Neuronal stem cell (in vitro differentiated cells): ENCODE data around the gene SSR1.

Experiments used
- DNase-seq: peaks from one replicate; pipeline ENCODE4 v3.0.0-alpha.2; 2013; ENCODE audit warnings: low spot score
- H2AFZ ChIP-seq: one replicate; pipeline ENCODE4 v1.6.1; 2013; ENCODE audit warnings: mild to moderate bottlenecking, low read length, inconsistent platforms
- H2AK5ac ChIP-seq: 2 replicates; pipeline ENCODE4 v1.6.1; 2013; ENCODE audit warnings: low read depth, mild to moderate bottlenecking, inconsistent platforms, low read length, moderate library complexity, mixed read lengths
- H2BK120ac ChIP-seq: 2 replicates; pipeline ENCODE4 v1.6.1; 2013; ENCODE audit warnings: low read depth, mild to moderate bottlenecking, inconsistent platforms, low read length, moderate library complexity, mixed read lengths
- H2BK12ac ChIP-seq: one replicate; pipeline ENCODE4 v1.6.1; 2013; ENCODE audit warnings: low read length, inconsistent platforms
- H2BK15ac ChIP-seq: 2 replicates; pipeline ENCODE4 v1.6.1; 2013; ENCODE audit warnings: mild to moderate bottlenecking, low read length, inconsistent platforms, mixed read lengths
- H2BK5ac ChIP-seq: one replicate; pipeline ENCODE4 v1.6.1; 2013; ENCODE audit warnings: inconsistent platforms, mild to moderate bottlenecking, low read length, moderate library complexity
- H3K14ac ChIP-seq: one replicate; pipeline ENCODE4 v1.6.1; 2013; ENCODE audit warnings: low read length, inconsistent platforms
- H3K18ac ChIP-seq: 2 replicates; pipeline ENCODE4 v1.6.1; 2013; ENCODE audit warnings: low read length, inconsistent platforms
- H3K23ac ChIP-seq: 2 replicates; pipeline ENCODE4 v1.6.1; 2013; ENCODE audit warnings: low read depth, mild to moderate bottlenecking, mixed read lengths, low read length, inconsistent platforms; ENCODE audit not compliant: poor library complexity
- H3K27ac ChIP-seq: replicated peaks from 3 replicates; pipeline ENCODE4 v1.5.1; 2013; ENCODE audit warnings: low read length, inconsistent platforms
- H3K27me3 ChIP-seq, 3 experiments: 2 replicates each; pipeline ENCODE4 v1.6.1; 2013; ENCODE audit warnings: low read length in 3 of 3, mild to moderate bottlenecking in 2 of 3, inconsistent platforms in 1 of 3, low read depth in 1 of 3, mixed read lengths in 1 of 3, moderate library complexity in 1 of 3; ENCODE audit not compliant: control insufficient read depth in 3 of 3, insufficient read depth in 3 of 3
- H3K36me3 ChIP-seq, 2 donors: replicated peaks in 1 of 2; 2 replicates each; pipeline ENCODE4 v1.6.1; 2013; ENCODE audit warnings: low read length in 2 of 2; ENCODE audit not compliant: control insufficient read depth in 2 of 2, insufficient read depth in 2 of 2
- H3K4ac ChIP-seq: 2 replicates; pipeline ENCODE4 v1.6.1; 2013; ENCODE audit warnings: inconsistent platforms, mild to moderate bottlenecking, low read length, moderate library complexity
- H3K4me1 ChIP-seq, 2 donors: 1 replicate in 1 of 2; 2 replicates in 1 of 2; pipeline ENCODE4 v1.6.1; 2013; ENCODE audit warnings: low read length in 2 of 2, low read depth in 1 of 2; ENCODE audit not compliant: control insufficient read depth in 2 of 2, insufficient read depth in 1 of 2
- H3K4me2 ChIP-seq: one replicate; pipeline ENCODE4 v1.6.1; 2013; ENCODE audit warnings: mild to moderate bottlenecking, low read length, inconsistent platforms; ENCODE audit not compliant: insufficient read depth, poor library complexity, severe bottlenecking
- H3K4me3 ChIP-seq, 2 donors: 2 replicates each; pipeline ENCODE4 v1.5.1; 2013; ENCODE audit warnings: low read length in 2 of 2, mild to moderate bottlenecking in 2 of 2, inconsistent platforms in 1 of 2, moderate library complexity in 1 of 2
- H3K79me1 ChIP-seq: one replicate; pipeline ENCODE4 v1.6.1; 2013; ENCODE audit warnings: low read depth, mild to moderate bottlenecking, inconsistent platforms, low read length, moderate library complexity
- H3K9ac ChIP-seq: one replicate; pipeline ENCODE4 v1.6.1; 2013; ENCODE audit warnings: mild to moderate bottlenecking, low read depth, low read length, inconsistent platforms; ENCODE audit not compliant: poor library complexity
- H3K9me3 ChIP-seq, 2 donors: replicated peaks in 1 of 2; 2 replicates each; pipeline versions ENCODE3 to v1.6.1; 2013; ENCODE audit warnings: low read length in 2 of 2, mild to moderate bottlenecking in 2 of 2, inconsistent platforms in 1 of 2, low read depth in 1 of 2, mixed read lengths in 1 of 2, moderate library complexity in 1 of 2; ENCODE audit not compliant: control insufficient read depth in 2 of 2, insufficient read depth in 1 of 2
- H4K8ac ChIP-seq: one replicate; pipeline ENCODE4 v1.6.1; 2013; ENCODE audit warnings: low read depth, mild to moderate bottlenecking, inconsistent platforms, low read length, moderate library complexity
- H4K91ac ChIP-seq: one replicate; pipeline ENCODE4 v1.6.1; 2013; ENCODE audit warnings: low read length, low read depth, mild to moderate bottlenecking, inconsistent platforms; ENCODE audit not compliant: poor library complexity
- WGBS, 2 donors: extraction: QIAGEN DNeasy Blood & Tissue Kit; methylation state at CpG; one replicate each; pipeline ENCODE4 v1.1.7; 2013; ENCODE audit warnings: missing lambda C conversion rate in 2 of 2, mixed read lengths in 1 of 2; ENCODE audit not compliant: insufficient read length in 2 of 2, insufficient replicate concordance in 1 of 2; ENCODE audit errors: extremely low coverage in 2 of 2; 5-methylcytosine and 5-hydroxymethylcytosine counted together

SSR1 gene

GRCh38 chr6:7269816-7270215, 43.2 kb downstream of the SSR1 start:
- Histone ChIP-seq H3K23ac (no peak overlapping the region), H2AK5ac (no peak overlapping the region), H2BK15ac (no peak overlapping the region), H3K79me1 (no peaks in the 10 kb centered on the region), H3K27ac (no peak overlapping the region), H2AFZ (no peak overlapping the region), H2BK5ac (no peak overlapping the region), H4K8ac (no peak overlapping the region), H3K9ac (no peak overlapping the region), H3K4me2 (no peak overlapping the region), H3K36me3 (no peaks in the 10 kb centered on the region), H3K4me3 (no peak overlapping the region), H2BK120ac (no peak overlapping the region), H3K4ac (no peak overlapping the region), H3K4me1 (peaks cover 0 to 2% of the 10 kb centered on the region in 2 donors), H3K18ac (no peak overlapping the region), H3K9me3 (peaks cover 0 to 4% of the 10 kb centered on the region in 2 donors), H2BK12ac (no peak overlapping the region), H4K91ac (no peak overlapping the region), H3K27me3 (no peaks in the 10 kb centered on the region), H3K14ac (no peak overlapping the region)
- no CpG with 5 or more reads among the region's 5 CpGs for WGBS, 2 donors
- DNase-seq, result no peak

- peaks cover 0 to 2% of the 10 kb centered on the region in 2 donors for H3K4me1 ChIP-seq
- no peaks in the 10 kb centered on the region for H3K27me3 ChIP-seq
- H2BK15ac ChIP-seq, result no peak overlapping the region
- H3K9me3 ChIP-seq, result peaks cover 0 to 4% of the 10 kb centered on the region in 2 donors
- H3K36me3 ChIP-seq, result no peaks in the 10 kb centered on the region
- no peak for DNase-seq
- WGBS, 2 donors, result no CpG with 5 or more reads among the region's 23 CpGs
- H3K18ac ChIP-seq, result peak overlapping the region; percentile 57
- H2BK5ac ChIP-seq, result no peak overlapping the region
- H3K14ac ChIP-seq, result peak overlapping the region; percentile 4
- peak overlapping the region; percentile 86 for H4K8ac ChIP-seq
- no peak overlapping the region for H3K9ac ChIP-seq
- no peaks in the 10 kb centered on the region for H3K79me1 ChIP-seq
- no peak overlapping the region for H3K4ac ChIP-seq
- H3K4me3 ChIP-seq, result no peak overlapping the region
- peak overlapping the region; percentile 75 for H3K23ac ChIP-seq
- H4K91ac ChIP-seq, result no peak overlapping the region
- H2BK120ac ChIP-seq, result no peak overlapping the region
- H3K27ac ChIP-seq, result no peak overlapping the region
- H2BK12ac ChIP-seq, result peak overlapping the region; percentile 6
- no peak overlapping the region for H3K4me2 ChIP-seq
- H2AFZ ChIP-seq, result no peak overlapping the region
- H2AK5ac ChIP-seq, result peak overlapping the region; percentile 63
Observed at GRCh38 chr6:7268816-7269555, 44.0 kb downstream of the SSR1 start.

DNA sequence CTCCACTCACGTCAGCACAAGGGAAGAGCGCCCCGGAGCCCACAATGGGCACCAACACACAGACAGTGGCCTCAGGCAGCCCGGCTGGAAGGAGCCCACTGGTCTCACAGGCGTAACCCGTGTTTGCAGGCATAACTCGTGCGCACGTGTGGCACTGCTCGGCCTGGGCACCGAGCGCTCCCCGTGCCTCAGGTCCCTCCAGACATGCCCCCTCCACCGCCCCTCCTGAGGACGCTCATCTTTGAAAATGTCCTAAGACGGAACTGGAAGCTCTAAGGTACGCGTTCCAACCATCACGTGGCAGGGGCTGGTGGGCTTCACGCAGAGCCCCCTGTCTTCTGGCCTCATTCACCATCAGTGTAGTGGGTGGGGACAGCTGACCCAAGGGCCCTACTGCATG, 44.6 kb downstream of the SSR1 start:
- H4K91ac ChIP-seq, result no peak overlapping the region
- peak overlapping the region; percentile 58 for H2BK12ac ChIP-seq
- no peak overlapping the region for H2BK5ac ChIP-seq
- no peak overlapping the region for H3K27ac ChIP-seq
- WGBS, 2 donors, result no CpG with 5 or more reads among the region's 20 CpGs
- H3K4ac ChIP-seq, result no peak overlapping the region
- H2AFZ ChIP-seq, result no peak overlapping the region
- H2AK5ac ChIP-seq, result peak overlapping the region; percentile 63
- peak overlapping the region; percentile 21 for H3K9ac ChIP-seq
- no peak overlapping the region for H2BK120ac ChIP-seq
- H3K14ac ChIP-seq, result peak overlapping the region; percentile 21
- peaks cover 0 to 2% of the 10 kb centered on the region in 2 donors for H3K4me1 ChIP-seq
- peak overlapping the region; percentile 44 for H3K18ac ChIP-seq
- no peak for DNase-seq
- H2BK15ac ChIP-seq, result no peak overlapping the region
- no peak overlapping the region for H3K4me3 ChIP-seq
- H3K23ac ChIP-seq, result peak overlapping the region; percentile 75
- H3K27me3 ChIP-seq, result no peaks in the 10 kb centered on the region
- H3K36me3 ChIP-seq, result no peaks in the 10 kb centered on the region
- H3K9me3 ChIP-seq, result peaks cover 0 to 4% of the 10 kb centered on the region in 2 donors
- no peak overlapping the region for H3K4me2 ChIP-seq
- no peaks in the 10 kb centered on the region for H3K79me1 ChIP-seq
- no peak overlapping the region for H4K8ac ChIP-seq

DNA sequence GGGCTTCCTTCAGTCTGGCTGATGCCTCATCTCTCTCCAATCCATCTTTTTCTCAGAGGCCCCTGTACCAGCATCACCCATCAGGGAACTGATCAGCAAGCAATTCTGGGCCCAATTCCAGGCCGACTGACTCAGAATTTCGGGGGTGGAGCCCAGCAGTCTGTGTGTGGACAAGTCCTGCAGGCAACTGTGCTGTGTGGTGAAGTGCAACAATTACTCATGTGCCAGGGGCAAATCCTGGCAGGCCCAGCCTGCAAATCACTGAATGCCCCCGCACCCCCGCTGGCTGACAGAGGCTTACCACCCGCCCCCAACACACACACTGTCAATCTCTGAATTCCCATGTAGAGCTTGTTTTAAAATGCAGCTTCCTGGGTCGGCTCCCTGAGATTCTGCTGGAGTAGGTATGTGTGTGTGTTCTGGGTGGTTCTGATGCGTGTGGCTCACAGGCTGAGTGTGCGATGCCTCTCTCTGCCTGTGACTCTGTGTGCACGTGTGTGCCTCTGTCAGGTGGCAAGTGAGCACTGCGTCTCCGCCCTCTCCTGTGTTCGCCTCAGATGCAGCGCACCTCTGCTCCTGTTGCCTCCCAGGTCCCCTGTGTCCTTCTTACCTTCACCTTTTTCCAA, 45.4 kb downstream of the SSR1 start:
- Histone ChIP-seq H3K79me1 (no peaks in the 10 kb centered on the region), H2AK5ac (no peak overlapping the region), H3K4me1 (peaks cover 0 to 2% of the 10 kb centered on the region in 2 donors), H3K27me3 (no peaks in the 10 kb centered on the region), H4K91ac (no peak overlapping the region), H3K18ac (no peak overlapping the region), H2BK120ac (no peak overlapping the region), H3K36me3 (no peaks in the 10 kb centered on the region), H3K23ac (peak overlapping the region; percentile 20), H3K4me2 (no peak overlapping the region), H3K14ac (no peak overlapping the region), H3K9ac (peak overlapping the region; percentile 24), H2BK5ac (no peak overlapping the region), H3K4me3 (no peak overlapping the region), H2BK15ac (no peak overlapping the region), H2AFZ (no peak overlapping the region), H4K8ac (no peak overlapping the region), H3K9me3 (peaks cover 0 to 4% of the 10 kb centered on the region in 2 donors), H3K27ac (no peak overlapping the region), H3K4ac (no peak overlapping the region), H2BK12ac (no peak overlapping the region)
- WGBS, 2 donors, result no CpG with 5 or more reads among the region's 13 CpGs
- no peak for DNase-seq
